HepG2 (cell line): Measurements from ENCODE around the gene ZNF345.

Experiments
- AGO2 ChIP-seq: fragments of 200-400 bp; formaldehyde crosslinking; optimal IDR thresholded peaks from 2 replicates; pipeline ENCODE3; 2017; ENCODE audit warnings: mild to moderate bottlenecking, low read depth, low read length, moderate library complexity
- NFKBIZ ChIP-seq: IDR thresholded peaks from 2 replicates; pipeline ENCODE4 v1.6.1; 2018; ENCODE audit warnings: missing genetic modification reagents, missing compliant biosample characterization
- RBAK ChIP-seq: sonication (generic); formaldehyde crosslinking; IDR thresholded peaks from 2 replicates; pipeline ENCODE4 v1.5.1; 2020; ENCODE audit warnings: mild to moderate bottlenecking, missing genetic modification reagents
- RFX5 ChIP-seq: IDR thresholded peaks from 2 replicates; pipeline ENCODE4 v1.6.1; 2011; ENCODE audit warnings: low read depth, low read length, improper control_type of control experiment
- TAF1 ChIP-seq: sonication (generic); formaldehyde crosslinking; IDR thresholded peaks from 2 replicates; pipeline ENCODE4 v1.4.0; 2020; ENCODE audit warnings: missing genetic modification reagents
- TCF7 ChIP-seq: sonication (generic); IDR thresholded peaks from 2 replicates; pipeline ENCODE4 v1.6.1; 2016; ENCODE audit warnings: antibody characterized with exemption, low read depth
- TCF7L2 ChIP-seq: IDR thresholded peaks from 2 replicates; pipeline ENCODE4 v1.6.1; 2011; ENCODE audit warnings: mild to moderate bottlenecking, low read depth, low read length, moderate library complexity
- ZNF501 ChIP-seq: sonication (generic); formaldehyde crosslinking; IDR thresholded peaks from 2 replicates; pipeline ENCODE4 v1.5.1; 2020; ENCODE audit warnings: mild to moderate bottlenecking, moderate library complexity, missing genetic modification reagents
- ZNF572 ChIP-seq: sonication (generic); formaldehyde crosslinking; IDR thresholded peaks from 2 replicates; pipeline ENCODE4 v1.5.1; 2020; ENCODE audit warnings: mild to moderate bottlenecking, missing genetic modification reagents
- TF ChIP-seq, protein P1 (sequence below): sonication (generic); formaldehyde crosslinking; IDR thresholded peaks from 2 replicates; pipeline ENCODE4 v1.5.0; 2020; ENCODE audit warnings: mild to moderate bottlenecking, missing genetic modification reagents, moderate library complexity

GRCh38 chr19:36833430-36833829 lies 17.2 kb upstream of the ZNF345 start:
- TF ChIP-seq NFKBIZ (CRISPR knock-in tag) = no peak
- TF ChIP-seq ZNF572 = no peak
- no peak for TF ChIP-seq TCF7L2
- no peak for TF ChIP-seq AGO2
- TF ChIP-seq, protein P1, sequence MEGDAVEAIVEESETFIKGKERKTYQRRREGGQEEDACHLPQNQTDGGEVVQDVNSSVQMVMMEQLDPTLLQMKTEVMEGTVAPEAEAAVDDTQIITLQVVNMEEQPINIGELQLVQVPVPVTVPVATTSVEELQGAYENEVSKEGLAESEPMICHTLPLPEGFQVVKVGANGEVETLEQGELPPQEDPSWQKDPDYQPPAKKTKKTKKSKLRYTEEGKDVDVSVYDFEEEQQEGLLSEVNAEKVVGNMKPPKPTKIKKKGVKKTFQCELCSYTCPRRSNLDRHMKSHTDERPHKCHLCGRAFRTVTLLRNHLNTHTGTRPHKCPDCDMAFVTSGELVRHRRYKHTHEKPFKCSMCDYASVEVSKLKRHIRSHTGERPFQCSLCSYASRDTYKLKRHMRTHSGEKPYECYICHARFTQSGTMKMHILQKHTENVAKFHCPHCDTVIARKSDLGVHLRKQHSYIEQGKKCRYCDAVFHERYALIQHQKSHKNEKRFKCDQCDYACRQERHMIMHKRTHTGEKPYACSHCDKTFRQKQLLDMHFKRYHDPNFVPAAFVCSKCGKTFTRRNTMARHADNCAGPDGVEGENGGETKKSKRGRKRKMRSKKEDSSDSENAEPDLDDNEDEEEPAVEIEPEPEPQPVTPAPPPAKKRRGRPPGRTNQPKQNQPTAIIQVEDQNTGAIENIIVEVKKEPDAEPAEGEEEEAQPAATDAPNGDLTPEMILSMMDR (CRISPR knock-in tag) = no peak
- no peak for TF ChIP-seq ZNF501 (CRISPR knock-in tag)
- no peak for TF ChIP-seq TAF1 (CRISPR knock-in tag)
- TF ChIP-seq TCF7 = no peak
- TF ChIP-seq RFX5 = no peak
- no peak for TF ChIP-seq RBAK (CRISPR knock-in tag)
